ENCODE measurements around the gene LITAFD.

GRCh38 chr16:8894736-8895334 is 12.7 kb downstream of the LITAFD start:
- TF ChIP-seq CEBPZ (IDR thresholded peaks at IDR 0.05; ENCODE audit: low read depth, low read length) (no peak), CTCF (IDR thresholded peaks at IDR 0.05 in 2 of 3, conservative IDR thresholded peaks at IDR 0.05 in 1 of 3; ENCODE audit: control insufficient read depth in 2 of 3, extremely low read depth in 1 of 3, insufficient read depth in 1 of 3, low read depth in 3 of 3, low read length in 3 of 3) (no peak)
